HepG2 (cell line): Measurements from ENCODE around the gene PLEKHG4. TPM values are rescaled to one million over a fixed set of nuclear protein-coding genes. Genes with fewer than 3 reads are reported as not detected.

Experiments
- ATAC-seq: fragments of 200-7000 bp; cut with Tn5 transposase; 3 replicates; pipeline ENCODE4 v1.9.1; 2020; ENCODE audit warnings: mild to moderate bottlenecking, moderate library complexity
- BruUV-seq: library from RNA; stranded (reverse); fragments of 400-500 nt; replicated peaks from 2 replicates; lab custom pipeline; 2021; lab: Mats Ljungman, UMichigan
- CTCF ChIA-PET: fragments of 300-600 bp; formaldehyde crosslinking; extraction: SDS; loops from one replicate; lab custom pipeline; 2021; ENCODE audit warnings: low total read pairs, inconsistent platforms, low intra/inter-chr PET ratio; lab: Yijun Ruan, JAX
- POLR2A ChIA-PET: fragments of 350-600 bp; sonication (Branson Sonifier 250); formaldehyde crosslinking; loops from one replicate; lab custom pipeline; 2020; ENCODE audit warnings: antibody characterized with exemption, inconsistent platforms; lab: Yijun Ruan, JAX
- DNase-seq: peaks from one replicate; pipeline ENCODE4 v3.0.0-alpha.2; 2015; ENCODE audit warnings: low spot score
- FAIRE-seq: peaks from 3 replicates; lab custom pipeline; 2011; peaks lifted over from hg19 to GRCh38; lab: Jason Lieb, UNC
- H2AFZ ChIP-seq: one replicate; pipeline ENCODE4 v1.6.1; 2011; ENCODE audit warnings: low read length, inconsistent platforms
- H3K27ac ChIP-seq: fragments of 300-600 bp; 3 replicates; pipeline ENCODE4 v1.8.0; 2011; ENCODE audit warnings: mixed run types, mild to moderate bottlenecking, mixed read lengths, low read length, inconsistent platforms; ENCODE audit not compliant: insufficient read depth; ENCODE audit errors: extremely low read length
- H3K27me3 ChIP-seq, 2 experiments: fragments of 200-600 bp in 1 of 2; 2 replicates in 1 of 2; 3 replicates in 1 of 2; pipeline versions ENCODE4 v1.6.0 to v1.8.0; 2011; ENCODE audit warnings: low read length in 2 of 2, mild to moderate bottlenecking in 2 of 2, moderate library complexity in 2 of 2, inconsistent platforms in 1 of 2; ENCODE audit not compliant: insufficient read depth in 2 of 2, control insufficient read depth in 1 of 2
- H3K36me3 ChIP-seq, 2 experiments: fragments of 200-600 bp in 1 of 2; replicated peaks in 1 of 2; 2 replicates in 1 of 2; 3 replicates in 1 of 2; pipeline versions ENCODE4 v1.5.1 to v1.8.0; 2011; ENCODE audit warnings: low read length in 2 of 2, inconsistent platforms in 1 of 2; ENCODE audit not compliant: insufficient read depth in 2 of 2, control insufficient read depth in 1 of 2
- H3K4me1 ChIP-seq: 2 replicates; pipeline ENCODE4 v1.5.1; 2012; ENCODE audit warnings: low read length, inconsistent platforms; ENCODE audit not compliant: insufficient read depth
- H3K4me2 ChIP-seq: 2 replicates; pipeline ENCODE4 v1.6.0; 2011; ENCODE audit warnings: low read depth, low read length, inconsistent platforms
- H3K4me3 ChIP-seq, 3 experiments: fragments of 200-600 bp in 1 of 3; sonication (generic), shearing (Covaris generic) in 1 of 3; replicated peaks in 1 of 3; 2 replicates each; pipeline ENCODE4 v1.5.1; 2011 to 2016; ENCODE audit warnings: low read length in 3 of 3, inconsistent platforms in 2 of 3, low read depth in 2 of 3, mild to moderate bottlenecking in 2 of 3, control low read depth in 1 of 3, mixed read lengths in 1 of 3; ENCODE audit not compliant: insufficient read depth in 1 of 3
- H3K79me2 ChIP-seq: one replicate; pipeline ENCODE4 v1.6.1; 2011; ENCODE audit warnings: low read length, inconsistent platforms; ENCODE audit not compliant: insufficient read depth
- H3K9ac ChIP-seq: 2 replicates; pipeline ENCODE4 v1.6.0; 2011; ENCODE audit warnings: mild to moderate bottlenecking, low read depth, low read length, inconsistent platforms; ENCODE audit not compliant: insufficient read depth
- H3K9me3 ChIP-seq: 2 replicates; pipeline ENCODE4 v1.5.1; 2012; ENCODE audit warnings: mild to moderate bottlenecking, low read length
- H4K20me1 ChIP-seq: 2 replicates; pipeline ENCODE4 v1.6.0; 2011; ENCODE audit warnings: inconsistent platforms, mild to moderate bottlenecking, low read length, moderate library complexity; ENCODE audit not compliant: insufficient read depth
- AHDC1 ChIP-seq: sonication (generic); formaldehyde crosslinking; IDR thresholded peaks from 2 replicates; pipeline ENCODE4 v1.5.1; 2020; ENCODE audit warnings: mild to moderate bottlenecking, missing genetic modification reagents, borderline replicate concordance
- FOXP1 ChIP-seq, 2 experiments: fragments of 450-650 bp in 1 of 2; IDR thresholded peaks; 2 replicates each; pipeline ENCODE4 v1.6.1; 2017 to 2018; ENCODE audit warnings: antibody characterized with exemption in 1 of 2
- HNRNPLL ChIP-seq: fragments of 200-400 bp; formaldehyde crosslinking; IDR thresholded peaks from 2 replicates; pipeline ENCODE4 v1.6.1; 2017; ENCODE audit warnings: mild to moderate bottlenecking, low read depth, low read length; ENCODE audit not compliant: poor library complexity, severe bottlenecking
- JUN ChIP-seq: sonication (generic); formaldehyde crosslinking; IDR thresholded peaks from 2 replicates; pipeline ENCODE4 v1.4.0; 2020; ENCODE audit warnings: mild to moderate bottlenecking, missing genetic modification reagents
- MEIS1 ChIP-seq: sonication (generic); formaldehyde crosslinking; IDR thresholded peaks from 2 replicates; pipeline ENCODE4 v1.9.0; 2021; ENCODE audit warnings: mild to moderate bottlenecking, missing genetic modification reagents, moderate library complexity, borderline replicate concordance
- NCOA1 ChIP-seq: sonication (generic); formaldehyde crosslinking; IDR thresholded peaks from 2 replicates; pipeline ENCODE4 v1.9.0; 2021; ENCODE audit warnings: missing genetic modification reagents
- RNF219 ChIP-seq: sonication (generic); formaldehyde crosslinking; IDR thresholded peaks from 2 replicates; pipeline ENCODE4 v1.5.0; 2020; ENCODE audit warnings: mild to moderate bottlenecking, missing genetic modification reagents
- TAF1 ChIP-seq: sonication (generic); formaldehyde crosslinking; IDR thresholded peaks from 2 replicates; pipeline ENCODE4 v1.4.0; 2020; ENCODE audit warnings: missing genetic modification reagents
- ZBTB49 ChIP-seq: sonication (generic); formaldehyde crosslinking; IDR thresholded peaks from 2 replicates; pipeline ENCODE4 v1.4.0; 2020; ENCODE audit warnings: missing genetic modification reagents, borderline replicate concordance
- ZBTB7B ChIP-seq: sonication (generic); formaldehyde crosslinking; IDR thresholded peaks from 2 replicates; pipeline ENCODE4 v1.4.0; 2020; ENCODE audit warnings: missing genetic modification reagents
- ZC3H13 ChIP-seq: sonication (generic); formaldehyde crosslinking; IDR thresholded peaks from 2 replicates; pipeline ENCODE4 v1.8.1; 2023; ENCODE audit warnings: mild to moderate bottlenecking, missing genetic modification reagents, moderate library complexity
- ZFYVE20 ChIP-seq: sonication (generic); formaldehyde crosslinking; IDR thresholded peaks from 2 replicates; pipeline ENCODE4 v1.8.0; 2023; ENCODE audit warnings: low read depth, mild to moderate bottlenecking, moderate library complexity, missing genetic modification reagents, borderline replicate concordance
- ZNF430 ChIP-seq: sonication (generic); formaldehyde crosslinking; IDR thresholded peaks from 2 replicates; pipeline ENCODE4 v1.9.0; 2021; ENCODE audit warnings: mild to moderate bottlenecking, missing genetic modification reagents
- ZNF782 ChIP-seq: sonication (generic); formaldehyde crosslinking; IDR thresholded peaks from 2 replicates; pipeline ENCODE4 v1.4.0; 2020; ENCODE audit warnings: missing genetic modification reagents, mild to moderate bottlenecking, borderline replicate concordance
- ZSCAN20 ChIP-seq: sonication (generic); formaldehyde crosslinking; IDR thresholded peaks from 2 replicates; pipeline ENCODE4 v1.4.0; 2020; ENCODE audit warnings: missing genetic modification reagents, mild to moderate bottlenecking, borderline replicate concordance
- WGBS: methylation state at CpG from one replicate; pipeline ENCODE4 v1.1.6; 2017; ENCODE audit warnings: low lambda C conversion rate; 5-methylcytosine and 5-hydroxymethylcytosine counted together
- in situ Hi-C: cut with HindIII; loops from 2 replicates; pipeline ENCODE4 v1.10.0; 2017; ENCODE audit warnings: low pct_unique_long_range_greater_than_20kb; ENCODE audit not compliant: extremely low pct_ligation_motif_present
- intact Hi-C: fragments of 100-400 bp; cut with micrococcal nuclease; formaldehyde crosslinking; loops from one replicate; pipeline ENCODE4 v1.10.0; 2022; ENCODE audit not compliant: unreplicated experiment
- polyA plus RNA-seq, 8 experiments: library from polyadenylated mRNA; depleted of rRNA in 3 of 8; stranded (reverse) in 7 of 8; unstranded in 1 of 8; fragments of >200 nt; fragmentation: Illumina TruSeq in 4 of 8; extraction: Trizol in 4 of 8; gene quantifications; 2 replicates each; pipeline versions ENCODE4 v1.2.1 to v1.2.3, GENCODE V29; 2011 to 2016; ENCODE audit warnings: low read depth in 4 of 8, missing spikeins in 1 of 8, mixed read lengths in 1 of 8; ENCODE audit not compliant: insufficient read depth in 1 of 8
- total RNA-seq, 5 experiments: library from RNA; depleted of rRNA; stranded (reverse); fragments of >200 nt; fragmentation: Illumina TruSeq; extraction: Trizol; gene quantifications; 2 replicates each; pipeline ENCODE4 v1.2.3, GENCODE V29; 2016; ENCODE audit warnings: low read depth in 1 of 5

The PLEKHG4 gene
- total and polyA plus RNA-seq, 2 of the 13 experiments (the other 11 are each of a cell fraction or from before 2014, with no cell fraction given), result 7.1 to 13.6 TPM

GRCh38 chr16:67275321-67275720 lies 4.0 kb upstream of the PLEKHG4 start:
- ATAC-seq (no peak), DNase-seq (no peak), FAIRE-seq (no peak)
- Histone ChIP-seq H3K9me3 (no peaks in the 10 kb centered on the region), H3K4me3 (no peak overlapping the region), H3K27ac (no peak overlapping the region), H3K9ac (no peak overlapping the region), H3K27me3 (no peaks in the 10 kb centered on the region), H3K4me1 (peaks cover 28% of the 10 kb centered on the region), H3K36me3 (peaks cover 3 to 14% of the 10 kb centered on the region in 2 experiments; a peak in 3 of 5 replicates), H4K20me1 (no peaks in the 10 kb centered on the region; the same call in 1 of the 2 replicates), H2AFZ (no peak overlapping the region), H3K79me2 (peaks cover 4% of the 10 kb centered on the region), H3K4me2 (no peak overlapping the region)
- intact Hi-C loops (loop anchor here (5.0 kb wide), 1 partner anchor 192 kb away; no protein-coding TSS in a partner anchor), in situ Hi-C loops (no loop called here)
- POLR2A ChIA-PET, result no interaction called here
- CTCF ChIA-PET, result no interaction called here
- WGBS, result 93% methylated on average over 2 of the region's 2 CpGs
- BruUV-seq, result TSS peak; percentile 29
- TF ChIP-seq ZNF782, result no peak
- TF ChIP-seq JUN (CRISPR knock-in tag), result no peak
- no peak for TF ChIP-seq ZBTB7B
- no peak for TF ChIP-seq RNF219
- no peak for TF ChIP-seq HNRNPLL
- no peak for TF ChIP-seq ZBTB49 (CRISPR knock-in tag)
- no peak for TF ChIP-seq NCOA1 (CRISPR knock-in tag)
- no peak for TF ChIP-seq ZSCAN20 (CRISPR knock-in tag)
- TF ChIP-seq MEIS1 (CRISPR knock-in tag), result no peak
- no peak for TF ChIP-seq FOXP1 (IDR thresholded peaks at IDR 0.05)
- TF ChIP-seq FOXP1 (CRISPR knock-in tag; IDR thresholded peaks at IDR 0.05), result no peak
- TF ChIP-seq TAF1 (CRISPR knock-in tag), result no peak
- TF ChIP-seq ZNF430 (CRISPR knock-in tag), result no peak
- no peak for TF ChIP-seq ZFYVE20 (CRISPR knock-in tag)
- TF ChIP-seq AHDC1 (CRISPR knock-in tag), result no peak
- no peak for TF ChIP-seq ZC3H13 (CRISPR knock-in tag)
